KBM-7 (cell line): ENCODE data around the gene SETD1B.
"Not testable (repeated sequence)": the region's sequence is repeated elsewhere in the genome, so short reads cannot be mapped to it uniquely, and the experiment has no call there.

Experiments used
- DNase-seq: peaks from one replicate; pipeline ENCODE4 v3.0.0-alpha.2; 2015
- in situ Hi-C: fragments of 300-500 bp; cut with MboI; formaldehyde crosslinking; loops from 2 replicates; pipeline ENCODE4 v1.14.3; 2020; ENCODE audit warnings: low sequenced_read_pairs, low pct_unique_long_range_greater_than_20kb, mixed read lengths

Gene SETD1B

GRCh38 chr12:121778567-121779421, 25.0 kb upstream of the SETD1B start:
- no peak for DNase-seq
- in situ Hi-C loops, result no loop called here

GRCh38 chr12:121779422-121779895, 24.4 kb upstream of the SETD1B start:
- in situ Hi-C loops, result no loop called here
- no peak for DNase-seq

- DNase-seq, result no peak
- in situ Hi-C loops, result no loop called here
Measured at GRCh38 chr12:121780429-121780828, 23.4 kb upstream of the SETD1B start.

GRCh38 chr12:121781484-121781997, 22.3 kb upstream of the SETD1B start:
- no peak for DNase-seq
- in situ Hi-C loops, result no loop called here

GRCh38 chr12:121781998-121782979, 21.5 kb upstream of the SETD1B start:
- no peak for DNase-seq
- in situ Hi-C loops, result no loop called here

GRCh38 chr12:121783766-121784165, 20.0 kb upstream of the SETD1B start:
- no peak for DNase-seq
- in situ Hi-C loops, result no loop called here

GRCh38 chr12:121784460-121784859, 19.3 kb upstream of the SETD1B start:
- no peak for DNase-seq
- in situ Hi-C loops, result no loop called here

- no peak for DNase-seq
- in situ Hi-C loops, result no loop called here
Measured at GRCh38 chr12:121786440-121786825, 17.4 kb upstream of the SETD1B start.

- no peak for DNase-seq
- in situ Hi-C loops, result no loop called here
Measured at GRCh38 chr12:121787063-121788025, 16.5 kb upstream of the SETD1B start.

GRCh38 chr12:121788176-121788818, 15.5 kb upstream of the SETD1B start:
- in situ Hi-C loops, result no loop called here
- DNase-seq, result no peak

GRCh38 chr12:121789233-121789781, 14.5 kb upstream of the SETD1B start:
- DNase-seq, result peak; percentile 75
- in situ Hi-C loops, result no loop called here

GRCh38 chr12:121789800-121790728, 13.7 kb upstream of the SETD1B start:
- in situ Hi-C loops, result no loop called here
- peak; percentile 94 for DNase-seq

GRCh38 chr12:121790785-121791184, 13.0 kb upstream of the SETD1B start:
- in situ Hi-C loops, result not testable (repeated sequence)

GRCh38 chr12:121791671-121792551, 11.9 kb upstream of the SETD1B start:
- no peak for DNase-seq
- in situ Hi-C loops, result no loop called here

More at GRCh38 chr12:121790785-121791184, 13.0 kb upstream of the SETD1B start:
- DNase-seq, result not testable (repeated sequence)

GRCh38 chr12:121792607-121793439, 11.0 kb upstream of the SETD1B start:
- peak; percentile 58 for DNase-seq
- in situ Hi-C loops, result no loop called here
